DMS114 treated with DMSO at 0.1 percent for 48 hours (cell line): ENCODE data around the gene AHDC1.
A peak's percentile ranks its signal among the peaks of the same experiment; 100 is the strongest.
"Not testable (repeated sequence)": the region's sequence is repeated elsewhere in the genome, so short reads cannot be mapped to it uniquely, and the experiment has no call there.

Experiments used
- DNase-seq: peaks from one replicate; lab custom pipeline; 2025; ENCODE audit not compliant: unreplicated experiment; lab: John Stamatoyannopoulos, UW

AHDC1 gene

GRCh38 chr1:27603681-27604578, at the start of gene AHDC1:
AHDC1 (minus strand) TSS chr1:27604144; CDS start chr1:27552115, 52,029 bp downstream.
- peak; percentile 71 for DNase-seq

- no peak for DNase-seq
These were observed 48.3 kb upstream of the AHDC1 start for GRCh38 chr1:27652111-27652864.

- DNase-seq, result no peak
These were observed 46.7 kb upstream of the AHDC1 start for GRCh38 chr1:27650539-27651175.

GRCh38 chr1:27650171-27650538, 46.2 kb upstream of the AHDC1 start:
- no peak for DNase-seq

GRCh38 chr1:27649306-27649635, 45.3 kb upstream of the AHDC1 start:
- no peak for DNase-seq

GRCh38 chr1:27648602-27649305, 44.8 kb upstream of the AHDC1 start:
- DNase-seq, result no peak

GRCh38 chr1:27647328-27647727, 43.4 kb upstream of the AHDC1 start:
- DNase-seq, result no peak

GRCh38 chr1:27646676-27647075, 42.7 kb upstream of the AHDC1 start:
- DNase-seq, result no peak

- no peak for DNase-seq
These were observed 41.1 kb upstream of the AHDC1 start for GRCh38 chr1:27645071-27645415.

GRCh38 chr1:27644369-27645070, 40.6 kb upstream of the AHDC1 start:
- no peak for DNase-seq

GRCh38 chr1:27643600-27644368, 39.8 kb upstream of the AHDC1 start:
- DNase-seq, result peak; percentile 48

- DNase-seq, result not testable (repeated sequence)
These were observed 36.6 kb upstream of the AHDC1 start for GRCh38 chr1:27640514-27640913.

- DNase-seq, result no peak
These were observed 34.9 kb upstream of the AHDC1 start for GRCh38 chr1:27638805-27639204.

GRCh38 chr1:27638047-27638734, 34.2 kb upstream of the AHDC1 start:
- no peak for DNase-seq

GRCh38 chr1:27635396-27636142, 31.6 kb upstream of the AHDC1 start:
- no peak for DNase-seq

- no peak for DNase-seq
These were observed 31.0 kb upstream of the AHDC1 start, which contains the start of gene FGR for GRCh38 chr1:27634985-27635367. FGR (minus strand) TSS chr1:27635185; CDS start chr1:27623916, 11,269 bp downstream.

GRCh38 chr1:27634177-27634984, 30.4 kb upstream of the AHDC1 start:
- DNase-seq, result no peak
